Activated CD4-positive, CD25-positive, alpha-beta regulatory T cell treated with anti-CD3 and anti-CD28 coated beads, Interleukin-2, amount 50 U/mL, for 16 hours (primary cell): Measurements from ENCODE around the gene BORCS5.
"Not testable (repeated sequence)": the region's sequence is repeated elsewhere in the genome, so short reads cannot be mapped to it uniquely, and the experiment has no call there.

Source experiments
- DNase-seq: peaks from one replicate; pipeline ENCODE4 v3.0.0-alpha.2; 2020; ENCODE audit warnings: low read depth, low spot score

The BORCS5 gene

DNA sequence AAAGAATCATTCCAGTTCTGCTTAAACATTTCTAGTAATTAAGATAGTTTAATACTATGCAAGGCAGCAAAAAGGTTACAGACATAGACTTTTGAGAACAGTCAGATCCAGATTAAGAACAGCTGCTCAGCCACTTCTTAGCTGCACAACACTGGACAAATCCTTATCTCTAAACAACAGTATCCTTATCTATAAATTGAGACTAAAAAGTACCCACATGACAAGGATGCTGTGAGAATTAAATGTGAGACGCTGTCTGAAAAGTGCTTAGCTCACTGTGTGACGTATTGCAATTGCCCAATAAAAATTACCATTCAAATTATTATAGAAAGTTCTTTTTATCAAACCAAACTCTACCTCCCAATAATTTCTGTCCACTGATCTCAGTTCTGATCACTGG, 35.5 kb downstream of the BORCS5 start:
- no peak for DNase-seq

DNA sequence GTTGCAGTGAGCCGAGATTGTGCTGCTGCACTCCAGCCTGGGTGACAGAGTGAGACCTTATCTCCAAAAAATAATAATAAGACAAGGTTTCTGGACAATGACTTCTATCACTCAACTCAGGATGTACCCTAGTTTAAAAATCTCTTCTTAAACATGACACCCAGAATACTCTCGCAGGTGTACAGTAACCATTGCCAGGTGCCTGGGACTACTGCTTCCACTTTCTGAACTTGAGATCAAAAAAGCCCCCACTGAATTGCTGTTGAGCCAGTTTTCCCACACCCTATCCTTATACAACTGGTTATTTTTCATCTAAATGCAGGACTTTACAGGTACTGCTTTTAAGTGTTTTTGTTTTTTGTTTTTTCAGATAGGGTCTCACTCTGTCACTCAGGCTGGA, 36.3 kb downstream of the BORCS5 start:
- no peak for DNase-seq

DNA sequence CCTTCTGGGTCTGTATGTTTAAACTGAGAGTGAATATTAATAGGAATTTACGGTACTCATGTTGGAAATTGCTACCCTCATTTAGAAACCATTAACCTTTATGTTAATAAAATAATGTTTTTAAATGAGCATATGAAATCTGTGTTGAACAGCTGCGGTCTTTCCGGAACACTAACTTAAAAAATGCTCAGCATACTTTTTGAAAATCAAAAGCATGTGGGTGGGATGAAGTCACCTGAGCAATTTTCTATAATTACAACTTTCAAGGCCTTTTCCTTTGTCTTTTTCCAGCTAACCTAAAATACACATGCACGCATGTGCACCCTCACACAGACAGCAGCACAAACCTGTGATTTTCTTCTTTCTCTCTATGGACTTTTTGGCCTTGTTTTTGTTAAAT, 39.8 kb downstream of the BORCS5 start:
- no peak for DNase-seq

DNA sequence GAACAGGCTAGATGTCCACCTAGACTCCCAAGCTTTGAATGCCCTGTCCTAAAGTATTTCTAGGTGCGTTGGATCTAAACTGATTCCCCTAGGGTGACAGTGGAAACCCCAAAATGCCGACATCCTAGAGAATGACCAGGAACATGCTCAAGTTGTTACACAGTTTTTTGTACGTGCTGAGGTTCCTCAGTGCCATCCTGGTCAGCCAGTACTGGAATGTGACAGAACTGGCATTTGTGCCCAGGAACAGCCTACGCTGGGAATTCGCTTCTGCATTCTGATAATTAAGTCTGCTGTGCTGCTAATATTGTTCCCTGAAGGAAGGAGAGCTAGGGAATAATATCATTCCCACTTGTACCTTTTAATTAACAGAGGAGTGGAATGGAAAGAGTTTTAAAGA, 40.3 kb downstream of the BORCS5 start:
- DNase-seq = no peak

DNA sequence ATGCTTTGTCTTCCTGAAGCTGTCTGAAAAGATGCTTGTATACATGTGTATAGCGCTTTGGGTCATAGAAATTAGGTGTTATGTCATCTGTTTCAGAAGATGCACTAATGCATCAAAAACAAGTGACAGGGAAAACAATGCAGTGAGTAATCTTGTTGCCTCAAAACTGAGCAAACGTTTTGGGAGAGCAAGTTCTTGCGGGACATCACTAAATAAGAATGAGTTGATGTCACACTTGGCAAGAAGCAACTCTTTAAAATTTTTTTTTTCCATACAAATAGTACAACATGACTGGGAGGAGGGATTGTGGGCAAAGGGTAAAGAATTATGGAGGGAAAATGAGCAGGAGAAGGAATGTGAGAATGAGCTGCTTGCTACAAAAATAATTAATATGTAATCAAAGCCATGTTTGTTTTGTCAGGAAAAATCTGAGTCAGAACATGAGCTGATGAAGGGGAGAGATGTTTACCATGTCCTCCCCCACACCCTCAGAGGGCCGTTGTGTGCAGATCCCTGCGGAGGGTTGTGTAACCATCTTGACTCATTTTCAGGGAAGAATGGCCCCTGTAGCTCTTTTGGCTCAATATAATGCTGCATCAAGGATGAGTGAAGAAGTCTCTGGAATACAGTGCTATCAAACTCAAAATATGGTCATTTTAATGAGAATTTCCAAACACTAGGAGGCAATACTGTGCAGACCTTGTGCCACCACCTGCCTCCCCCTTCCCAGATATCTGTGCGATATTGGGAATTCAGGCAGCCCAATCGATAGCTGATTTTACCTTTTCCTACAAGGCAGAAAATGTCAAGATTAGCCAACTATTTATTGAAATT, 41.4 kb downstream of the BORCS5 start:
- DNase-seq = no peak

DNA sequence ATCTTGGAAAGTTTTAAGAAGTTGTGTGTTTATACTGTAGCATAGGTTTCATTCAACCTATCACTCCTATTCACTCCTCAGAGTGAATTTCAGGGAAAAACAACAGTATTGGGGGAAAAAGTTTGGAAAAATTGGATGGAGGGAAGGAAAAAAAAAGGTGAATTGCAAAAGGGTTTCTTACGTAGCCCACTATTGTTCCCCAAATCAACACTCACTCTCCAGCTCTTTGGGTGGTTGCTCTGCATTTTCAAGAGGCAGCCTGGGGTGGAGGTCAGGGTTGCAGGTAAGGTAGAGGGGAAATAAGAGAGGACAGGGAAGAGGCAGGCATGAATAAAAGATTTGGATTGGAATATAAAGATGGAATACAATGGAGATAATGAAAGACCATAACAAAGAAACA, 42.3 kb downstream of the BORCS5 start:
- no peak for DNase-seq

DNA sequence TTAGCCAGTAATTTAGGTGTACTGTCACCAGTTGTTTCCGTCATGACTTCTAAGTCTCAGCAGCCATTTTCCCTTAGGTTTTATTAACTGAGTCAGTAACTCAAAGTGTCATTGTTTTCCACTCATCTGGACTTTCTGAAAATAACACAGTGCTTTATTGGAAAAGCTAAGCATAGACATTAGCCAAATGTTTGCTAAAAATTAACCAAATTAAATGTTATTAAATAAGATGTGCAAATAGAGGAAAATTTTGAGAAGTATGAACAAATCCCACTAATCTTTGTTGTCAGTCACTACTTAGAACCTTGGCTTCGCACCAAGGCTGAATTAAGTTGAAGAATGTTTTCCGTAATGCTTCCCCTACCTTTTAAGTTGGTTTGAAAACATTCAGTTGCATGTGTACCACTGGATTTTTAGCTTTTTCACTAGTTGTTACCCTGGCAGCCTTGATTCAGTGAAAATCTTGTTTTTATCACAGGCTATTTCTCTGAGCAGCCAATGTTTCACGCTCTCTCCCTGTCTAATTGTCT, 43.0 kb downstream of the BORCS5 start:
- no peak for DNase-seq

DNA sequence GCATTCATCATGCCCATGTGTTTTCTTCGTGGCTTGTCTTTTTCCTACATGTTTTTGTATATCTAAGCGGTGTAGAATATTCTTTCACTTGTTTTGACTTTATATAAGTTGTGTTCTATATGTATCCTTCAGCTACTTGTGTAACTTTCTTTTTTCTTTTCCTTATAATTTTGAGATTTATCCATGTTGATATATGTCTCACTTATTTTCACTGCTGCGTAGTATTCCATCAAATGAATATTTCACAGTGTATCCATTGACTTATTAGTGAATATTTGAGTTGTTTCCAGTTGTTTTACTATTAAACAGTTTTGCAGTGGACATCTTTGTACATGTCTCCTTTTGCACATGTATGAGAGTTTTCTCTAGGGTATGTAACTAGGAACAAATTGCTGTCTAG, 43.9 kb downstream of the BORCS5 start:
- no peak for DNase-seq

DNA sequence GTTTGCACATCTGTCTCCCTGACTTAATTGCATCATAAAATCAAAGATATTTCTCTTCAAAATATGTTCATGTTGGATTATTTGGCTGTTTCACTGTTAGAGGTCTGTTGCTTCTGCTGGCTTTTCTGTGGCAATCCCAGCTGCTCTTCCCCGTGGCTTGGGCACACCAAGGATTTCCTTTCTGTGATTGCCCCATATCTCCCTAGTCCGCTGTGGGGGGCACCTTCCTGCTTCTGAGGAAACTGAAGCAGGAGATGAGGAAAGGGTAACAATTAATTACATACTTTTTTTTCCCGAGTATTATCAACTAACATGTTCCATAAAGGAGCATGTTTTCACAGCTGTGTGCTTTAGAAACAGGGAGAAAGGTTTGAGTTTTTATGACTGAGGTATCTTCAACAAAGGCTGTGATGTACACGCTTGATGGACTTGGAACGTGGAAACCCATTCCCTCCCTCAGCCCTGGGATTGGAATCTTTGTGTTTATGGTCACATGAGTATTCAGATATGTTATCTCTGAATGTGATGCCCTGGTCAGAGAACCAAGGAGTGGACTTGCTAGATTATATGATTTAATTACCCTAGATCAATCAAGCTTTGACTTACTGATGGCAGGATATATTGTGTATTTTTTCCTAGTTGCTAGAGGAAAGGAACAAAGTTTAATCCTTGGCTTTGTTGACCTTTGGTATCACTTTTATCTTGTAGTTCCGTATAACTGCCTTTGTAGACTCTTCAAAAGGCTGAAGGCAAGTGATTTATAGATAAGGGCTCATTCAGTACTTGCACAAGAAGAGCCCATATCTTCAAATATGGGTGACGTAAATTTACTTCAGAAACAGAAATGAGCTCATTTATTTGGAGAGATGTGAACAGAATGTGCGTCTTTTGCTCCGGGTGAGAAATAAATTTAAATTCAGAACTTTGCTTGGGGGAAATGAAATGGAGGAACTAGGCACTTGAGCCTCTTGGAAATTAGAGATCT, 46.7 kb downstream of the BORCS5 start:
- DNase-seq = no peak

GRCh38 chr12:12404297-12404696, 47.4 kb downstream of the BORCS5 start:
- no peak for DNase-seq

GRCh38 chr12:12405882-12406281, 49.0 kb downstream of the BORCS5 start:
- no peak for DNase-seq

DNA sequence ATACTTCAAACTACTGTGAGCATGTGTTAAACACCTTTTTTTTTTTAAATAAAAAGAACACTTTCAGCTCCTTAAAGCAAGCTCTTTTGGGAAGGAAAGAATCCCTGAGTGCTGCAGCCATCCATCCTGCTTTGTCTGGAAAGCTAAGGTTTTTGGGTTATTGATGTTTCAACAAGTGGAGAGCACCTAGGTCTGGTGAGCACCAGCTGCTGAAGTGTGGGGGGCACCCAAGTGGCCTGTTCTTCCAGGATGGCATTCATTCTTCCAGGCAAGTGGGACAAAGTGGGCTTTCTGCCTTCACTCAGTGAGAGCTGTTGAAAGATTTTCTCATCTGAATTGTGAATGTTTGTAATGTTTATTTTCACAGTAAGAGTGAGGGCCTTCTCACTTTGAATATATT, 49.9 kb downstream of the BORCS5 start:
- no peak for DNase-seq

DNA sequence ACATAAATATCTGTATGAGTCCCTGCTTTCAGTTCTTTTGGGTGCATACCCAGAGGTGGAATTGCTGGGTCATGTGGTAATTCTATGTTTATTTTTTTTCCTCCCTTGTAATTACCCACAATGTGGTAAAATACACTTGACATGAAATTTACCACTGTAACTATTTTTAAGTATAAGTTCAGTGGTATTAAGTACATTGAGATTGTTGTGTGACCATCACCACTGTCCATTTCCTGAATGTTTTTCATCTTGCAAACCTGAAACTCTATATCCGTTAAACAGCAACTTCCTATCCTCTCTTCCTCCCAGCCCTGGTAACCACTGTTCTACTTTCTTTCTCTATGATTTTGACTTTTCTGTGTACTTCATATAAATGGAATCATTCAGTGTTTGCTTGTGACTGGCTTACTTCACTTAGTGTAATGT, 51.4 kb downstream of the BORCS5 start:
- DNase-seq = no peak

- not testable (repeated sequence) for DNase-seq
Measured at GRCh38 chr12:12409337-12409736, 52.5 kb downstream of the BORCS5 start.

GRCh38 chr12:12415886-12416285, 59.0 kb downstream of the BORCS5 start:
- DNase-seq = no peak

DNA sequence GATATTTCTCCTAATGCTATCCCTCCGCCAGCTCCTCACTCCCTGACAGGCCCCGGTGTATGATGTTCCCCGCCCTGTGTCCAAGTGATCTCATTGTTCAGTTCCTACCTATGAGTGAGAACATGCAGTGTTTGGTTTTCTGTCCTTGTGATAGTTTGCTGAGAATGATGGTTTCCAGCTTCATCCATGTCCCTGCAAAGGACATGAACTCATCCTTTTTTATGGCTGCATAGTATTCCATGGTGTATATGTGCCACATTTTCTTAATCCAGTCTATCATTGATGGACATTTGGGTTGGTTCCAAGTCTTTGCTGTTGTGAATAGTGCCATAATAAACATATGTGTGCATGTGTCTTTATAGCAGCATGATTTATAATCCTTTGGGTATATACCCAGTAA, 62.3 kb downstream of the BORCS5 start:
- DNase-seq = not testable (repeated sequence)

GRCh38 chr12:12423367-12423766, 66.5 kb downstream of the BORCS5 start:
- no peak for DNase-seq

DNA sequence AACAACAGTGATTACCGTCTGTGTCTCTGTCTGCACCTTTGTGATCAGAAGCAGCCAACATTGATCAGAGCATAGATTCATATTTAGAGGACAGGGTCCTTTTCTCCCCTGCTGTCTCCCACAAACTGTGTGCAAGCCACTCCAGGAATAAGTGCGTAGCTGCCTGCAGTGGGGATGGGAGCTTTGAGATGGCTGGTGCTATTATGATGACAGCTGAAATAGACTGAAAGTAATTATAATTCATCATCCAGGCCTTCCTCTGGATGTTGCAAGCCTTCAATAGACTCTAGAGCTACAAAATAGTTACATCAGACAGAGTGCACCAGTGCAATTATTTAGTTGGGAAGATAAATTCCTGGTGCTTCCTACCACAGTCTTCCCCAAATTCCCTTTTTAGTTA, 68.1 kb downstream of the BORCS5 start:
- no peak for DNase-seq

DNA sequence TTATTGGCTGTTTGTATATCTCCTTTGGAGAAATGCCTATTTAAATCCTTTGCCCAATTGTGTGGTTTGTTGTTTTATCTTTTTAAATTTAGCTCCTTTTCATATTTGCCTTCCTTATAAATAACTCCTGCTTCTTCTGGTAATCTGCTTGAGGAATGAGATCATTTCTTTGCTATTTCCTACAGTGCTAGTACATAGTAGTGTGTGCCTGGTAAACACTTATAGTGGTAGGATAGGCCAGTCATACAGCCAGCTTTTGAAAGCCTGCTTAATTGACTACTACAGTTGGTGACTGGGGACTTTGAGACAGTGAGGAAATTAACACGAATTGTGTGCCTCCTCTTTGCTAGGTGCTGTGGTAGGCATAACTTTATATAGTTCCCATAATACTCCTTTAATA, 68.7 kb downstream of the BORCS5 start:
- DNase-seq = no peak

- DNase-seq = no peak
Measured at GRCh38 chr12:12427568-12427967, 70.7 kb downstream of the BORCS5 start.

DNA sequence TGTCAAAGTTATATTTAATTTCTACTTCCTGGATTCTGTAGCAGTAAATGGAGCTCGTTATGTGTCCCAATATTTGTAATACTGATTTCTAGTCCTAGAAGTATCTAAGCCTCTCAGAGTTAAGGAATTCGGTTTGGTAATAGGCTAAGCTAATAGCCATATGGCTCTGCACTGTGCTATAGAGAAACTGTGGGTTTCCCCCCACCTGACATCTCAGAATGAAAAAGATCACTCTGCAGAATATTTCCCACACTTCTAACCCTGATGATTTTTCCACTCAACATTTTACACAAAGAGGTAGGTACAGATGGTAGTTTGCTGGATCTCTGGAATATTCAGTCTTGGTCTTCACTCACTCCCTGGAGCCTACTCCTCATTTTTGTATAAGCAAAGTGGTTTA, 71.2 kb downstream of the BORCS5 start:
- DNase-seq = no peak

GRCh38 chr12:12428961-12429657, 72.2 kb downstream of the BORCS5 start:
- DNase-seq = no peak
